WTC11 (cell line): ENCODE results near the gene SULT2A1.

ENCODE experiments used
- USF2 ChIP-seq: sonication (generic); formaldehyde crosslinking; IDR thresholded peaks from 2 replicates; pipeline ENCODE4 v1.8.1; 2023; ENCODE audit warnings: mild to moderate bottlenecking, missing genetic modification reagents, moderate library complexity
- ZNF121 ChIP-seq: sonication (generic); formaldehyde crosslinking; IDR thresholded peaks from 2 replicates; pipeline ENCODE4 v1.8.0; 2023; ENCODE audit warnings: missing genetic modification reagents

GRCh38 chr19:47826800-47827199 is 59.3 kb downstream of the SULT2A1 start:
- TF ChIP-seq ZNF121 (CRISPR knock-in tag) (no peak), USF2 (CRISPR knock-in tag) (no peak)
